BLaER1 treated with 17β-estradiol and CSF1 and Interleukin-3, amounts not matched to agents 10 nM and 100 nM (cell line): Measurements from ENCODE around the gene CFB.
A peak's percentile ranks its signal among the peaks of the same experiment; 100 is the strongest.
"Not testable (repeated sequence)": the region's sequence is repeated elsewhere in the genome, so short reads cannot be mapped to it uniquely, and the experiment has no call there.

ENCODE experiments used
- H3K27ac ChIP-seq, 11 experiments: shearing (Covaris generic); formaldehyde crosslinking; 2 replicates each; pipeline ENCODE4 v1.8.1; 2022
- H3K27me3 ChIP-seq, 11 experiments: shearing (Covaris generic); formaldehyde crosslinking; 2 replicates each; pipeline ENCODE4 v1.8.1; 2022
- H3K36me3 ChIP-seq, 11 experiments: shearing (Covaris generic); formaldehyde crosslinking; 2 replicates each; pipeline ENCODE4 v1.8.1; 2022
- H3K4me1 ChIP-seq, 10 experiments: shearing (Covaris generic); formaldehyde crosslinking; 2 replicates each; pipeline ENCODE4 v1.8.1; 2022
- H3K4me2 ChIP-seq, 11 experiments: shearing (Covaris generic); formaldehyde crosslinking; 2 replicates each; pipeline ENCODE4 v1.8.1; 2022
- H3K4me3 ChIP-seq, 10 experiments: shearing (Covaris generic); formaldehyde crosslinking; 2 replicates each; pipeline ENCODE4 v1.8.1; 2022
- H3K9ac ChIP-seq, 11 experiments: shearing (Covaris generic); formaldehyde crosslinking; 2 replicates each; pipeline ENCODE4 v1.8.1; 2022
- H3K9me3 ChIP-seq, 11 experiments: shearing (Covaris generic); formaldehyde crosslinking; replicated peaks in 1 of 11; 2 replicates each; pipeline ENCODE4 v1.8.1; 2022
- H4K20me1 ChIP-seq, 11 experiments: shearing (Covaris generic); formaldehyde crosslinking; 2 replicates each; pipeline ENCODE4 v1.8.1; 2022
- Cebpa-rat ChIP-seq, 11 experiments: shearing (Covaris generic); IDR thresholded peaks; 2 replicates each; pipeline ENCODE4 v1.8.1; 2022

Gene CFB

DNA sequence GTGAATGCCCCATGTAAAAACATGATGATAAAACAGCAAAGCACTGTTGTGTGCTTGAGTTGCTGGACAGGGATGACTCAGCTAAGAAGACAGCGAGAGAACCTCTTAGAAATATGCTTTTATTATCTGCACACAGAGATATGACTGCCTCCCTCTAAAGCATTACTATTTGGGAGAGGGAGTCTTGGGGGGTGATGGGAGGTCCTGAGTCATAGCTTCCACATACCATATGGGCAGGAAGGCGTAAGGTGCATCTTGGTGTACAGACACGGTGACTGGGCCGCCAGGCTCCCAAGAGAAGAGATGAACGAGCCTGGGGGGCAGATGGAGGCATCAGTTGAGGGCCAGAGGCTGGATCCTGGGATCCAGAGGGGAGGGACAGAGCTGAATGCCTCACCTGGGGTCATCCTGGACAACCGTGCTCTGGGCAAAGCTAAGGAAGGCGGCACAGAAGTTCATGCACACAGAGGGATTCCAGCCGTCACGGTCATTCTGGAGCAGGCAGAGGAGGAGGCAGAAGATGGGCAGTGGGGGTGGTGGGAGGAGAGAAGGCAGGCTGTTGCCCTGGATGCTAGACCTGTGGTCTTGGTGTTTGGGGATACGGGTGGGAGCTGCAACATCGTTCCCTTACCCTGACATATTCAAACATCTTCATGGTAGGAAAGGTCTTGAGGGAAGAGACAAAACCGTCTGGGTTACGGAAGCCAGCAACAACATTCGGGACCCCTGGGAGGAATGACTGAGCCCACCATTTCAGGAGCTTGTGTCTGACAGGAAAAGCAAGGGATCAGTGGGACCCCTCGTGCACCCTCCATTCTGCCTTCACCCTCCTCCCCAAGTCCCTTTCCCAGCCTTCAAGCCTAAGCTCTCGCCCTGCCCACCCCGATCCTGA lies 24.1 kb downstream of the CFB start:
- TF ChIP-seq Cebpa-rat (IDR thresholded peaks at IDR 0.05): no peak
- peak overlapping the region; percentile 76 to 99 (median 96); a peak in 21 of 22 replicates for H3K4me2 ChIP-seq
- no peaks in the 10 kb centered on the region for H3K27me3 ChIP-seq
- H3K4me1 ChIP-seq: peaks cover 32 to 40% (median 35%) of the 10 kb centered on the region in 10 experiments
- peak overlapping the region in 9 of 10 experiments; percentile 70 to 90 (median 78); a peak in 14 of 20 replicates for H3K4me3 ChIP-seq
- peaks cover 53 to 73% (median 61%) of the 10 kb centered on the region in 11 experiments for H3K36me3 ChIP-seq
- peak overlapping the region in 4 of 11 experiments; percentile 85 to 92 (median 92); a peak in 7 of 22 replicates for H3K27ac ChIP-seq
- peak overlapping the region; percentile 79 to 94 (median 88); a peak in 19 of 22 replicates for H3K9ac ChIP-seq
- H3K9me3 ChIP-seq: no peaks in the 10 kb centered on the region
- peaks cover 0 to 17% (median 0%) of the 10 kb centered on the region in 11 experiments; a peak in 4 of 22 replicates for H4K20me1 ChIP-seq

DNA sequence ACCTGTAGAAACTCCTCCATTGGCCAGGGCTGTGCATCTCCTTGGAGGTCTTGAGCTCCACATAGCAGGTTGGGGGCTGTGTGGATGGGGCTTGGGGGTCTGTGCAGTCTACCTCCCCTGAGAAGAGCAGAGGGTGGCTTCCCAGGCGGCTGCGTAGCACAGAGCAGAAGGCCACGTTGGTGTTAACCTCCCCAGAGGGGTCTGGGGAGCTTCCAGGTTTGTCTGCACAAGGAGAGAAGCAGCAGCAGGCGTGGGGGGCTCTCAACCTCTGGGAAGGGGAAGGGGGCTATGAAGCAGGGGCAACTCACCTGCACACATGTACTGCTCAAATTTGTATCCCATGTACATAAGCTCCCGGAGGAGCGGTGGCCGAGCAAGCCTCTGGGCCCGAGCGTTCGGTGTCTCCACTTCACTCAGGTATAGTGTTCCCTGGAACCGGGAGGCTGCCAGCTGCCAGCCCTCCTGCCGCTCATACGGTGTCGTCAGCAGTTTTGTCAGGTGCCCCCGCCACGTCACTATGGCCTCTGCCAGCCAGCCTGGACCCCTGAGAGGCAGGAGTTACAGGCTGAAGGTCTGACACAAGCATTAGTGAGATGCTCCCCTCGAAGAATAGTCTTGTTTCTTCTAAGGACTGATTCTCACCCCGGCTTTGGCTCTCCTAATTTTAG lies 24.8 kb downstream of the CFB start:
- peak overlapping the region; percentile 76 to 99 (median 96) for H3K4me2 ChIP-seq
- peak overlapping the region; percentile 70 to 90 (median 78) for H3K4me3 ChIP-seq
- TF ChIP-seq Cebpa-rat (IDR thresholded peaks at IDR 0.05): no peak
- no peaks in the 10 kb centered on the region for H3K27me3 ChIP-seq
- H3K9me3 ChIP-seq: peaks cover 0 to 7% (median 0%) of the 10 kb centered on the region in 11 experiments; a peak in 5 of 22 replicates
- H3K27ac ChIP-seq: peak overlapping the region; percentile 79 to 96 (median 91); a peak in 21 of 22 replicates
- peak overlapping the region; percentile 79 to 94 (median 88) for H3K9ac ChIP-seq
- H4K20me1 ChIP-seq: peaks cover 0 to 17% (median 0%) of the 10 kb centered on the region in 11 experiments; a peak in 4 of 22 replicates
- peaks cover 45 to 70% (median 53%) of the 10 kb centered on the region in 11 experiments for H3K36me3 ChIP-seq
- peaks cover 32 to 40% (median 35%) of the 10 kb centered on the region in 10 experiments for H3K4me1 ChIP-seq

DNA sequence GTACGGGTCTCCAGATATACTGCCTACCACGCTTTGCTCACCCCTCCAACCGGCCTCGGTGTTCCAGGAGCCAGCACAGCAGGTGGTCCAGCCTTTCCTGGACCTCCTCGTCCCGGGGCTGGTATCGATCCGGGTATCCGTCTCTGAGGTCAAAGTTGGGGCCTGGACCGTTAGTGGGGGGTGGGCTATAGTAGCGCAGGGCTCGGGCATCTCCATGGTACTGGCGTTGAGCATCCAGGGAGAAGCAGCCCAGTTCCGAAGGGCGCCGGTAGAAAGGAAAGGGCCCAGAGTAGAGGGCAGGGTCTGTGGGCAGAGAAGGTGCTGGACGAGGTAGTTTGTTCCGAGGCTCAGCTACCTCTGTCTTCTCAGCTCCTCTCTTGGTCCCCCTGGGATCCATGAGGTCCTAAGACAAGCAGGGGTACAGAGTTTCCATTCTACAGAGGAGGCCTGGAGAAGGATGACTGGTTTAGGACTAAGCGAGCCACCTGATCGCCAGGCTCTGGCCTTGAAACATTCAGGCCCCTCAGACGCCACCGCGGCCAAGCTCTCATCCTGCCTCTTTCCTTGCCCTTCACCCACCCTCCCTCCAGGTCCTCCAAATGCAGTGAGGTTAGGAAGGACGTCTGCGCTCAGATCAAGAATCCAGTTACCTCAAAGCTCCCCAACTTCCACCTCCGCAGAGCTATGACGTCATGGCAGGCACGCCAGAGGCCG lies 25.5 kb downstream of the CFB start:
- H3K27ac ChIP-seq: peak overlapping the region; percentile 79 to 96 (median 91)
- H4K20me1 ChIP-seq: peaks cover 0 to 17% (median 0%) of the 10 kb centered on the region in 11 experiments; a peak in 4 of 22 replicates
- H3K4me2 ChIP-seq: peak overlapping the region; percentile 76 to 99 (median 96)
- no peaks in the 10 kb centered on the region for H3K27me3 ChIP-seq
- H3K36me3 ChIP-seq: peaks cover 38 to 63% (median 46%) of the 10 kb centered on the region in 11 experiments
- TF ChIP-seq Cebpa-rat (IDR thresholded peaks at IDR 0.05): peak in 1 of 11 experiments; percentile 61; a peak in 2 of 22 replicates
- H3K4me3 ChIP-seq: peak overlapping the region; percentile 70 to 90 (median 78)
- peaks cover 0 to 14% (median 4%) of the 10 kb centered on the region in 11 experiments; a peak in 10 of 22 replicates for H3K9me3 ChIP-seq
- peak overlapping the region; percentile 79 to 94 (median 88) for H3K9ac ChIP-seq
- peaks cover 32 to 40% (median 35%) of the 10 kb centered on the region in 10 experiments for H3K4me1 ChIP-seq

DNA sequence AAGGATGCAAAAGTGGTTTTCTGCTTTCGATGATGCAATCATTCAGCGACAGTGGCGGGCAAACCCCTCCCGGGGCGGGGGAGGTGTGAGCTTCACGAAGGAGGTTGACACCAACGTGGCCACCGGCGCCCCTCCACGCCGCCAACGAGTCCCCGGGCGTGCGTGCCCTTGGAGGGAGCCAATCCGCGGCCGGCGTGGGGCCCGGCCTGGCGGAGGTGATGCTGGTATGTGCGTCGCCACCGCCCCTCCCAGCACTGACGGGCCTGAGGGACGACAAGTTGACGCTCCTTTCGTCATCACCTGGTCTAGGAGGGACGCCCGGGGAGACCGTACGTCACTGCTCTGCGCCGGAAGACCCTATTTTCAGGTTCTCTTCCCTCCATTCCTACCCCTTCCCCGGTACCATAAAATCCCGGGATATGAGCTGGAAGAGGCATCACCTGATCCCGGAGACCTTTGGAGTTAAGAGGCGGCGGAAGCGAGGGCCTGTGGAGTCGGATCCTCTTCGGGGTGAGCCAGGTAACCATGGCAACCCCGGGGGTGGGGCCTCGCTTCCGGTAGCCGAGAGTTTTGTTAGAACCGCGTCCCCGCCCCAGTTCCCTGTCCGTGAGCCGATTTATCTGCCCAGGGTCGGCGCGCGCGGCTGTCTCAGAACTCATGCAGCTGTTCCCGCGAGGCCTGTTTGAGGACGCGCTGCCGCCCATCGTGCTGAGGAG lies 26.3 kb downstream of the CFB start, which contains the start of gene DXO:
Gene DXO, minus strand, starts transcription at position 146 of the 716 bp plus-strand sequence. CDS start 463 bp downstream, outside the sequence.
- H3K4me1 ChIP-seq: peaks cover 32 to 40% (median 35%) of the 10 kb centered on the region in 10 experiments
- H3K36me3 ChIP-seq: peaks cover 31 to 58% (median 42%) of the 10 kb centered on the region in 11 experiments
- peak within 1 kb of the TSS; percentile 94 to 99 (median 96) for H3K4me2 ChIP-seq
- peaks cover 0 to 17% (median 0%) of the 10 kb centered on the region in 11 experiments; a peak in 4 of 22 replicates for H4K20me1 ChIP-seq
- H3K9ac ChIP-seq: peak within 1 kb of the TSS; percentile 79 to 94 (median 88)
- peak in 9 of 11 experiments; percentile 35 to 97 (median 82); a peak in 16 of 22 replicates for TF ChIP-seq Cebpa-rat (IDR thresholded peaks at IDR 0.05)
- H3K27me3 ChIP-seq: no peaks in the 10 kb centered on the region
- H3K4me3 ChIP-seq: peak within 1 kb of the TSS; percentile 70 to 90 (median 78)
- H3K27ac ChIP-seq: peak within 1 kb of the TSS; percentile 79 to 96 (median 91)
- peaks cover 0 to 20% (median 8%) of the 10 kb centered on the region in 11 experiments; a peak in 10 of 22 replicates for H3K9me3 ChIP-seq

DNA sequence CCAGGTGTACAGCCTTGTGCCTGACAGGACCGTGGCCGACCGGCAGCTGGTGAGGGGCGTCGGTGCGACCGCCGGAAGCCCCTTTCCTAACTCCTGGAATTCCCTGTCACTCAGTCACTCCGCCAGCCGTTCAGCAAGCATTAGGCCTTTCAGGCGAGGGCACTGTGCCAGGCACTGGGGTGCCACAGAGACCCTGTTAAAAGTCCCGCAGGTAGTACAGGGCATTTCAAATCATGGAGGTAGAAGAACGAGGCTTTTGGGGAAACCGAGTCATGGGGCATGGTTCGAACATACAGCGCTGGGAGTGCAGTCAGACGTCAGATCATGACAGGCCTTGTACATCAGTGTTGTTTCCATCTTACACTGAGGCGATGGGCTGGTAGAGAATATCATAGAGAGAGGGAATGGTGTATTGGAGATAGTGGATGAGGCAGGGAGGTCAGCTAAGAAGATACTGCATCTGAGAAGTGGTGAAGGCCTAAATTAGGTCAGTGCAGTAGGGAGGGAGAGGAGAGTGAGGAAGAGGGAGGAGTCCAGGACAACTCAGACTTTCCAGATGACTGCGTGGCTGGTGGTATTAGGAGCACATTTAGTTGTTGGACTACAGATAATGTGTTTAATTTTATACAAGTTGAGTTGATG lies 26.9 kb downstream of the CFB start:
- Histone ChIP-seq H3K4me2 (peak overlapping the region; percentile 94 to 99 (median 96)), H3K9ac (peak overlapping the region; percentile 79 to 94 (median 88)), H4K20me1 (peaks cover 0 to 17% (median 0%) of the 10 kb centered on the region in 11 experiments; a peak in 4 of 22 replicates), H3K4me1 (peaks cover 32 to 40% (median 35%) of the 10 kb centered on the region in 10 experiments), H3K27ac (peak overlapping the region; percentile 79 to 96 (median 91)), H3K4me3 (peak overlapping the region; percentile 70 to 90 (median 78)), H3K36me3 (peaks cover 24 to 55% (median 35%) of the 10 kb centered on the region in 11 experiments), H3K27me3 (no peaks in the 10 kb centered on the region), H3K9me3 (peaks cover 0 to 20% (median 8%) of the 10 kb centered on the region in 11 experiments; a peak in 10 of 22 replicates)
- no peak for TF ChIP-seq Cebpa-rat (IDR thresholded peaks at IDR 0.05)

DNA sequence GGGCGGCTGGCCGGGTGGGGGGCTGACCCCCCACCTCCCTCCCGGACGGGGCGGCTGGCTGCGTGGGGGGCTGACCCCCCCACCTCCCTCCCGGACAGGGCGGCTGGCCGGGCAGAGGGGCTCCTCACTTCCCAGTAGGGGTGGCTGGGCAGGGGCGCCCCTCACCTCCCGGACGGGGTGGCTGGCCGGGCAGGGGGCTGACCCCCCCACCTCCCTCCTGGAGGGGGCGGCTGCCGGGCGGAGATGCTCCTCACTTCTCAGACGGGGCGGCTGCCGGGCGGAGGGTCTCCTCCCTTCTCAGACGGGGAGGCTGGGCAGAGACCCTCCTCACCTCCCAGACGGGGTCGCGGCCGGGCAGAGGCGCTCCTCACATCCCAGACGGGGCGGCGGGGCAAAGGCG lies 30.2 kb downstream of the CFB start:
- peaks cover 0 to 36% (median 14%) of the 10 kb centered on the region in 11 experiments; a peak in 17 of 22 replicates for H3K36me3 ChIP-seq
- H3K4me2 ChIP-seq, H3K27me3 ChIP-seq, H4K20me1 ChIP-seq, H3K9ac ChIP-seq, H3K4me3 ChIP-seq, H3K27ac ChIP-seq: not testable (repeated sequence)
- peaks cover 18 to 27% (median 20%) of the 10 kb centered on the region in 10 experiments for H3K4me1 ChIP-seq
- peaks cover 0 to 20% (median 8%) of the 10 kb centered on the region in 11 experiments; a peak in 10 of 22 replicates for H3K9me3 ChIP-seq

DNA sequence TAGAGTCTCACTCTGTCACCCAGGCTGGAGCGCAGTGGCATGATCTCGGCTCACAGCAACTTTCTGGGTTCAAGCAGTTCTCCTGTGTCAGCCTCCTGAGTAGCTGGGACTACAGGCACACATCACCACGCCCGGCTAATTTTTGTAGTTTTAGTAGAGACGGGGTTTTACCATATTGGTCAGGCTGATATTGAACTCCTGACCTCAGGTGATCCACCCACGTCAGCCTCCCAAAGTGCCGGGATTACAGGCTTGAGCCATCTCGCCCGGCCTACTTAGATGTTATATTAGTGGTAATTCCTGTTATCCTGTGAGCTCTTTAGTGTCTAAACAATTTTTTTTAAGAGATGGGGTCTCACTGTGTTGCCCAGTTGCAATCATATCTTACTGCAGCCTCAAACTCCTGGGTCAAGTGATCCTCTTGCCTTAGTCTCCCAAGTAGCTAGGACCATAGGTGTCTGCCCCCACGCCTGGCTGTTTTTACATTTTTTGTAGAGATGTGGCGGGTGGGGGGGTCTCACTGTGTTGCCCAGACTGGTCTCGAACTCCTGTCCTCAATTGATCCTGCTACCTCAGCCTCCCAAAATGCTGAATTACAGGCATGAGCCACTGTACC lies 32.0 kb downstream of the CFB start:
- Histone ChIP-seq H3K4me3 (no peak overlapping the region), H3K4me1 (peaks cover 10 to 19% (median 12%) of the 10 kb centered on the region in 10 experiments), H3K27me3 (no peaks in the 10 kb centered on the region), H3K9me3 (peaks cover 0 to 20% (median 8%) of the 10 kb centered on the region in 11 experiments; a peak in 10 of 22 replicates), H4K20me1 (0 out of 22 replicates have a peak, but pooled peaks cover 0 to 7% (median 0%) of the 10 kb centered on the region in 11 experiments), H3K27ac (no peak overlapping the region), H3K36me3 (peaks cover 0 to 36% (median 14%) of the 10 kb centered on the region in 11 experiments; a peak in 17 of 22 replicates), H3K4me2 (no peak overlapping the region), H3K9ac (peak overlapping the region in 1 of 11 experiments; percentile 22; a peak in 1 of 22 replicates)
- TF ChIP-seq Cebpa-rat (IDR thresholded peaks at IDR 0.05): no peak
